ENCODE data around the gene RALGAPA1. TPM values are rescaled to one million over a fixed set of nuclear protein-coding genes. Genes with fewer than 3 reads are reported as not detected.
"Not testable (repeated sequence)": the region's sequence is repeated elsewhere in the genome, so short reads cannot be mapped to it uniquely, and the experiment has no call there.

The RALGAPA1 gene
- total RNA-seq, 6 experiments from 2014 or later, result 16.2 to 23.3 (median 19.7) TPM

DNA sequence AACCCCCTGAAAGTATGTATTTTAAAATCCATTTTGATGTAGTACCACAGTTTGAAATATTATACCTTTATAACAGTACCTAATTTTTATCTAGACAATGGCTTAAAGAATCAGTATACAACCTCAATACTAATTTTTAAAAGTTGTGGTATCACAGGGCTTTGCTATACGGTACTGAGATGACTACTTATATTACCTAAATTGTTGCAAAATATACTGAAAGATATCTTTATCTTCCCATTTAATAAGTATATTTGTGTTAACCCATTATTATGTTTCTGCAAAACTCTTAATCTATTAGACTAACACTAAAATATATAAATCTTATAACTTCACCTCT, 67.1 kb downstream of the RALGAPA1 start:
- H3K9me3 ChIP-seq, result no peaks in the 10 kb centered on the region
- ATAC-seq, result no peak
- no peaks in the 10 kb centered on the region for H3K4me1 ChIP-seq
- H3K27me3 ChIP-seq, result no peaks in the 10 kb centered on the region
- 100% methylated on average over 1 of the region's 1 CpG for WGBS (ENCODE audit: insufficient coverage, low coverage, low lambda C conversion rate, missing lambda C conversion rate)
- H3K27ac ChIP-seq, result no peak overlapping the region
- no peak overlapping the region for H3K4me3 ChIP-seq
- DNase-seq, result no peak
- peaks cover 0 to 15% (median 0%) of the 10 kb centered on the region in 4 donors for H3K36me3 ChIP-seq
- TF ChIP-seq POLR2A (IDR thresholded peaks at IDR 0.05), result no peak
- TF ChIP-seq, protein P1, sequence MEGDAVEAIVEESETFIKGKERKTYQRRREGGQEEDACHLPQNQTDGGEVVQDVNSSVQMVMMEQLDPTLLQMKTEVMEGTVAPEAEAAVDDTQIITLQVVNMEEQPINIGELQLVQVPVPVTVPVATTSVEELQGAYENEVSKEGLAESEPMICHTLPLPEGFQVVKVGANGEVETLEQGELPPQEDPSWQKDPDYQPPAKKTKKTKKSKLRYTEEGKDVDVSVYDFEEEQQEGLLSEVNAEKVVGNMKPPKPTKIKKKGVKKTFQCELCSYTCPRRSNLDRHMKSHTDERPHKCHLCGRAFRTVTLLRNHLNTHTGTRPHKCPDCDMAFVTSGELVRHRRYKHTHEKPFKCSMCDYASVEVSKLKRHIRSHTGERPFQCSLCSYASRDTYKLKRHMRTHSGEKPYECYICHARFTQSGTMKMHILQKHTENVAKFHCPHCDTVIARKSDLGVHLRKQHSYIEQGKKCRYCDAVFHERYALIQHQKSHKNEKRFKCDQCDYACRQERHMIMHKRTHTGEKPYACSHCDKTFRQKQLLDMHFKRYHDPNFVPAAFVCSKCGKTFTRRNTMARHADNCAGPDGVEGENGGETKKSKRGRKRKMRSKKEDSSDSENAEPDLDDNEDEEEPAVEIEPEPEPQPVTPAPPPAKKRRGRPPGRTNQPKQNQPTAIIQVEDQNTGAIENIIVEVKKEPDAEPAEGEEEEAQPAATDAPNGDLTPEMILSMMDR (IDR thresholded peaks at IDR 0.05), result no peak
- intact Hi-C loops (cut with DNase I), result no loop called here

DNA sequence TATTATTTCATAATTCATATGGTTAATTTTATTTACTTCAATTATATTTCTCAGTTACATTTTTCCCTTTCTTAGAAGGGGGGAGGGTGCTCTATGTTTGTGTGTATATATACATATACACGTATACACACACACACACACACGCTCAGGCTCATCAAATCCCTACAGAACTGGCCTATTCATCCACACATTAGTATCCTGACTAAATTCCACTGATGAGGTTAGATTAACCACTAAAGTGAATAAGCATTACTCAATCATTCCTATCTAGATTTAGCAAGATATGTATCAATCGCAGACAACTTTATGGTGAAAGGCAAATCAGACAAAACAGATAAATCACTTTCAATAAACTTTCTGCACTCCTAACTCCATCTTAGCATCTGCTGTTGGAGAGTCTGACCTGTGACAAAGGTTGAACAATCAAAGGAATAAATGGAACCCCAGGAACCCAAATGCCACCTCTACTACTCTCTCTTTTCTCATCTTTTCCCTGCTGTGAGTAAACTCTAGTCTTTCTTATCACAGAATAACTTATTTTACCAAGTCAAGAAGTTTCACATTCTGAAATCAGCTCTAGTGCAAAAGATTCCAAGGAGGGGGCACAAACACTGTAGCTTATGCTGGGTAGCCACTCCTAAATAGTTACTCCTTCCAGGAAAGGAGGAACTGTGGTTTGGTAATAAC, 67.6 kb downstream of the RALGAPA1 start:
- ATAC-seq (no peak), DNase-seq (no peak)
- Histone ChIP-seq H3K9me3 (no peaks in the 10 kb centered on the region), H3K27me3 (no peaks in the 10 kb centered on the region), H3K4me1 (no peaks in the 10 kb centered on the region), H3K36me3 (peaks cover 0 to 15% (median 0%) of the 10 kb centered on the region in 4 donors), H3K4me3 (no peak overlapping the region), H3K27ac (no peak overlapping the region)
- TF ChIP-seq, protein P1 (IDR thresholded peaks at IDR 0.05), result no peak
- TF ChIP-seq POLR2A (IDR thresholded peaks at IDR 0.05), result no peak
- 96% methylated on average over 3 of the region's 3 CpGs for WGBS (ENCODE audit: insufficient coverage, low coverage, low lambda C conversion rate, missing lambda C conversion rate)
- intact Hi-C loops (cut with DNase I), result no loop called here

DNA sequence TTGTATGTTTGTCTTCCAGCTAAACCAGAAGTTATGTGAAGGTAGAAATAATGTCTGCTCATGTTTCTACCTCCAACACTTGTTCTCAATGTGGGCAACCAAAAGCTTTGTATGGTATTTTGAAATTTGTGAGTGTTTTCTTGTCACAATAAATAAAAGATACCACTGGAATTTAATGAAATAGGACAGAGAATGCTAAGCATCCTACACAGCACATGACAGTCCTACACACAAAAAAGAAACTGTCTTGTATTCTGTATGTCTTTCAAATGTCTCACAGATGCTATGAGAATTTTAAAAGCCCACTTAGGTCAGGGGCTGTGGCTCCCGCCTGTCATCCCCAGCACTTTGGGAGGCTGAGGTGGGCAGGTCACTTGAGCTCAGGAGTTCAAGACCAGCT, 68.9 kb downstream of the RALGAPA1 start:
- intact Hi-C loops (cut with DNase I), result no loop called here
- TF ChIP-seq, protein P1 (IDR thresholded peaks at IDR 0.05), result no peak
- TF ChIP-seq POLR2A (IDR thresholded peaks at IDR 0.05), result no peak
- Histone ChIP-seq H3K4me1 (no peaks in the 10 kb centered on the region), H3K36me3 (peaks cover 0 to 9% (median 0%) of the 10 kb centered on the region in 4 donors), H3K27ac (no peak overlapping the region), H3K9me3 (no peaks in the 10 kb centered on the region), H3K4me3 (no peak overlapping the region), H3K27me3 (no peaks in the 10 kb centered on the region)
- no peak for ATAC-seq
- WGBS (ENCODE audit: insufficient coverage, low coverage, low lambda C conversion rate, missing lambda C conversion rate), result 100% methylated on average over 1 of the region's 1 CpG
- no peak for DNase-seq

DNA sequence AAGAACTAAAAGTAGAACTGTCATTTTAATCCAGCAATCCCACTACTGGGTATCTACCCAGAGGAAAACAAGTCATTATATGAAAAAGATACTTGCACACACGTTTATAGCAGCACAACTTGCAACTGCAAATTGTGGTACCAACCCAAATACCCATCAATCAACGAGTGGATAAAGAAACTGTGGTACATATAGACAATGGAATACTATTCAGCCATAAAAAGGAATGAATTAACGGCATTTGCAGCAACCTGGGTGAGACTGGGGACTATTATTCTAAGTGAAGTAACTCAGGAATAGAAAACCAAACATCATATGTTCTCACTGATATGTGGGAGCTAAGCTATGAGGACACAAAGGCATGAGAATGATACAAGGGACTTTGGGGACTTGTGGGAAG, 73.9 kb downstream of the RALGAPA1 start:
- 93% methylated on average over 3 of the region's 3 CpGs for WGBS (ENCODE audit: insufficient coverage, low coverage, low lambda C conversion rate, missing lambda C conversion rate)

DNA sequence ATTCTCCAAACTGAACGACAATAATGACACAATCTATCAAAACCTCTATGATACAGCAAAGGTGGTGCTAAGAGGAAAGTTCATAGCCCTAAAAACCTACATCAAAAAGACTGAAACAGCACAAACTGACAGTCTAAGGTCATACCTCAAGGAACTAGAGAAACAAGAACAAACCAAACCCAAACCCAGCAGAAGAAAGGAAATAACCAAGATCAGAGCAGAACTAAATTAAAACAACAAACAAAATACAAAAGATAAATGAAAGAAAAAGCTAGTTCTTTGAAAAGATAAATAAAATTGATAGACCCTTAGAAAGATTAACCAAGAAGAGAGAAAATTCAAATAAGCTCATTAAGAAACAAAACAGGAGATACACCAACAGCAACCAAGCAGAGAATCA, 75.6 kb downstream of the RALGAPA1 start:
- H3K27me3 ChIP-seq; ATAC-seq; H3K27ac ChIP-seq; H3K4me3 ChIP-seq; H3K9me3 ChIP-seq; H3K4me1 ChIP-seq; H3K36me3 ChIP-seq; intact Hi-C loops (cut with DNase I); DNase-seq: not testable (repeated sequence)
- 85% methylated on average over 1 of the region's 1 CpG for WGBS (ENCODE audit: insufficient coverage, low coverage, low lambda C conversion rate, missing lambda C conversion rate)

More for the DNA sequence above, 73.9 kb downstream of the RALGAPA1 start:
- H3K36me3 ChIP-seq; H3K27ac ChIP-seq; DNase-seq; H3K27me3 ChIP-seq; intact Hi-C loops (cut with DNase I); H3K4me3 ChIP-seq; H3K9me3 ChIP-seq; H3K4me1 ChIP-seq; ATAC-seq: not testable (repeated sequence)

Measured in right lobe of liver (tissue), 6 donors.